Measurements from ENCODE around the gene PALM3. TPM values are rescaled to one million over a fixed set of nuclear protein-coding genes. Genes with fewer than 3 reads are reported as not detected.

Gene PALM3
- total RNA-seq, 1 donor, result not detected

- DNase-seq (ENCODE audit: low read depth in 2 of 3, low spot score in 2 of 3), result peak; percentile 86 to 94 (median 93)
These were observed 56.4 kb downstream of the PALM3 start for GRCh38 chr19:14005349-14006084.

GRCh38 chr19:14004619-14005348 is 57.1 kb downstream of the PALM3 start:
- DNase-seq (ENCODE audit: low read depth in 2 of 3, low spot score in 2 of 3), result peak in 2 of 3 donors; percentile 46 to 48

Other genes with a start within 250 kb of the PALM3 start
- 2.7 TPM for gene NANOS3, start 184.9 kb downstream of the PALM3 start, total RNA-seq
- 2.4 TPM for gene BRME1, start 156.0 kb downstream of the PALM3 start, total RNA-seq
- gene CC2D1A, start 155.9 kb downstream of the PALM3 start, total RNA-seq, result 17.5 TPM
- under 0.01 TPM for gene PODNL1, start 123.7 kb downstream of the PALM3 start, total RNA-seq
- gene DCAF15, start 109.6 kb downstream of the PALM3 start, total RNA-seq, result 61.9 TPM
- 20.2 TPM for gene RFX1, start 55.8 kb downstream of the PALM3 start, total RNA-seq
- gene RLN3, start 33.9 kb downstream of the PALM3 start, total RNA-seq, result not detected
- gene IL27RA, start 30.3 kb downstream of the PALM3 start, total RNA-seq, result 41.2 TPM
- gene MISP3, start 10.7 kb upstream of the PALM3 start, total RNA-seq, result 1.1 TPM
- gene C19orf67, start 23.7 kb upstream of the PALM3 start, total RNA-seq, result not detected
- 35.5 TPM for gene SAMD1, start 28.7 kb upstream of the PALM3 start, total RNA-seq
- gene PRKACA, start 55.7 kb upstream of the PALM3 start, total RNA-seq, result 19.4 TPM
- gene ASF1B, start 74.5 kb upstream of the PALM3 start, total RNA-seq, result 15.6 TPM
- gene ADGRL1, start 144.1 kb upstream of the PALM3 start, total RNA-seq, result 32.0 TPM